Endothelial cell of umbilical vein (primary cell): Measurements from ENCODE around the gene MTM1. TPM values are rescaled to one million over a fixed set of nuclear protein-coding genes. Genes with fewer than 3 reads are reported as not detected.

ENCODE experiments used
- BruUV-seq: library from RNA; stranded (reverse); fragments of 400-500 nt; replicated peaks from 2 replicates; lab custom pipeline; 2021; lab: Mats Ljungman, UMichigan
- CTCF ChIA-PET: fragments of 300-600, 350-600 bp; sonication (Branson Sonifier 250); formaldehyde crosslinking; loops from one replicate; lab custom pipeline; 2021; ENCODE audit warnings: antibody characterized with exemption, inconsistent platforms; lab: Charles Lee
- POLR2A ChIA-PET: fragments of 300-600, 350-600 bp; sonication (Branson Sonifier 250); formaldehyde crosslinking; loops from one replicate; lab custom pipeline; 2021; ENCODE audit warnings: antibody characterized with exemption, inconsistent platforms; lab: Charles Lee
- DNase-seq: peaks from one replicate; pipeline ENCODE4 v3.0.0-alpha.2; 2011; ENCODE audit warnings: low read depth, low spot score
- FAIRE-seq: peaks from 2 replicates; lab custom pipeline; 2011; peaks lifted over from hg19 to GRCh38; lab: Jason Lieb, UNC
- H2AFZ ChIP-seq: 2 replicates; pipeline ENCODE4 v1.6.0; 2012; ENCODE audit warnings: low read depth, low read length, control low read depth, inconsistent platforms
- H3K27ac ChIP-seq: 2 replicates; pipeline ENCODE4 v1.5.1; 2011; ENCODE audit warnings: low read depth, mild to moderate bottlenecking, control low read depth, low read length, moderate library complexity; ENCODE audit not compliant: insufficient read depth
- H3K27me3 ChIP-seq, 2 experiments: 2 replicates each; pipeline versions ENCODE4 v1.6.0 to v1.6.1; 2011; ENCODE audit warnings: low read length in 2 of 2, mixed read lengths in 1 of 2; ENCODE audit not compliant: control insufficient read depth in 2 of 2, insufficient read depth in 2 of 2
- H3K36me3 ChIP-seq, 2 experiments: 2 replicates in 1 of 2; 3 replicates in 1 of 2; pipeline ENCODE4 v1.5.1; 2011; ENCODE audit warnings: low read length in 2 of 2, mild to moderate bottlenecking in 1 of 2, moderate library complexity in 1 of 2; ENCODE audit not compliant: control insufficient read depth in 2 of 2, insufficient read depth in 2 of 2; ENCODE audit errors: extremely low read depth in 1 of 2
- H3K4me1 ChIP-seq: 3 replicates; pipeline ENCODE4 v1.5.1; 2011; ENCODE audit warnings: mild to moderate bottlenecking, low read length; ENCODE audit not compliant: control insufficient read depth, insufficient read depth; ENCODE audit errors: extremely low read depth
- H3K4me2 ChIP-seq: 2 replicates; pipeline ENCODE4 v1.6.1; 2011; ENCODE audit warnings: low read length, control low read depth, mixed read lengths; ENCODE audit not compliant: insufficient read depth
- H3K4me3 ChIP-seq, 3 experiments: fragments of 200-600 bp in 1 of 3; sonication (generic), shearing (Covaris generic) in 1 of 3; replicated peaks in 1 of 3; 2 replicates each; pipeline ENCODE4 v1.5.1; 2011 to 2016; ENCODE audit warnings: control low read depth in 3 of 3, low read length in 3 of 3, mild to moderate bottlenecking in 2 of 3, inconsistent platforms in 1 of 3, low read depth in 1 of 3, moderate library complexity in 1 of 3; ENCODE audit not compliant: insufficient read depth in 1 of 3
- H3K79me2 ChIP-seq: 2 replicates; pipeline ENCODE4 v1.6.0; 2012; ENCODE audit warnings: low read length, inconsistent platforms; ENCODE audit not compliant: control insufficient read depth, insufficient read depth
- H3K9ac ChIP-seq: replicated peaks from 2 replicates; pipeline ENCODE3; 2011; ENCODE audit warnings: low read length, control low read depth; ENCODE audit not compliant: insufficient read depth; ENCODE audit errors: extremely low read depth
- H3K9me1 ChIP-seq: replicated peaks from 3 replicates; pipeline ENCODE4 v1.6.0; 2011; ENCODE audit warnings: mild to moderate bottlenecking, low read length; ENCODE audit not compliant: control insufficient read depth, insufficient read depth; ENCODE audit errors: extremely low read depth
- H3K9me3 ChIP-seq: replicated peaks from 2 replicates; pipeline ENCODE4 v1.5.1; 2012; ENCODE audit warnings: low read length, inconsistent platforms; ENCODE audit not compliant: control insufficient read depth, insufficient read depth
- H4K20me1 ChIP-seq: replicated peaks from 2 replicates; pipeline ENCODE3; 2011; ENCODE audit warnings: mild to moderate bottlenecking, low read length; ENCODE audit not compliant: control insufficient read depth, insufficient read depth; ENCODE audit errors: extremely low read depth
- EZH2 ChIP-seq: IDR thresholded peaks from 2 replicates; pipeline ENCODE4 v1.6.1; 2012; ENCODE audit warnings: borderline replicate concordance, low read depth, mild to moderate bottlenecking, moderate library complexity, low read length, inconsistent platforms; ENCODE audit not compliant: severe bottlenecking
- FOS ChIP-seq: IDR thresholded peaks from 2 replicates; pipeline ENCODE4 v1.6.1; 2011; ENCODE audit warnings: mild to moderate bottlenecking, low read length, moderate library complexity, borderline replicate concordance; ENCODE audit not compliant: insufficient read depth
- GATA2 ChIP-seq: IDR thresholded peaks from 2 replicates; pipeline ENCODE4 v1.7.0; 2011; ENCODE audit warnings: low read depth, mild to moderate bottlenecking, moderate library complexity, mixed read lengths, low read length; ENCODE audit not compliant: insufficient read length, insufficient read depth
- JUN ChIP-seq: IDR thresholded peaks from 2 replicates; pipeline ENCODE4 v1.6.1; 2011; ENCODE audit warnings: borderline replicate concordance, low read depth; ENCODE audit not compliant: insufficient read length, insufficient read depth
- MYC ChIP-seq: IDR thresholded peaks from one replicate; pipeline ENCODE4 v1.6.1; 2011; ENCODE audit warnings: mild to moderate bottlenecking, low read depth, low read length
- POLR2A ChIP-seq: IDR thresholded peaks from 2 replicates; pipeline ENCODE4 v1.6.1; 2012; ENCODE audit warnings: low read depth, mild to moderate bottlenecking, control low read depth, low read length
- POLR2AphosphoS5 ChIP-seq: IDR thresholded peaks from 2 replicates; pipeline ENCODE4 v1.6.1; 2012; ENCODE audit warnings: low read depth, mild to moderate bottlenecking, control low read depth, low read length, moderate library complexity; ENCODE audit not compliant: insufficient read depth
- dilution Hi-C: fragments of 300-500 bp; cut with MboI; formaldehyde crosslinking; loops from one replicate; pipeline ENCODE4 v1.15.0; 2019; ENCODE audit warnings: low sequenced_read_pairs; ENCODE audit not compliant: extremely low pct_ligation_motif_present
- intact Hi-C: fragments of 100-400 bp; cut with micrococcal nuclease; formaldehyde crosslinking; loops from one replicate; pipeline ENCODE4 v1.10.0; 2022
- polyA plus RNA-seq, 4 experiments: library from polyadenylated mRNA; depleted of rRNA in 3 of 4; stranded (reverse) in 3 of 4; unstranded in 1 of 4; fragments of >200 nt; gene quantifications; 2 replicates each; pipeline versions ENCODE4 v1.2.1 to v1.2.3, GENCODE V29; 2011 to 2012; ENCODE audit warnings: missing spikeins in 1 of 4
- total RNA-seq: library from RNA; stranded (reverse); gene quantifications from 2 replicates; pipeline ENCODE4 v1.2.3, GENCODE V29; 2021
- TF ChIP-seq, protein P1 (sequence below), 2 donors: IDR thresholded peaks; 1 replicate in 1 of 2; 2 replicates in 1 of 2; pipeline ENCODE4 v1.5.1; 2011; ENCODE audit warnings: low read length in 2 of 2, mild to moderate bottlenecking in 2 of 2, moderate library complexity in 2 of 2, control low read depth in 1 of 2, inconsistent platforms in 1 of 2, low read depth in 1 of 2; ENCODE audit not compliant: insufficient read depth in 1 of 2; ENCODE audit errors: extremely low read depth in 1 of 2
- TF ChIP-seq, protein P2 (sequence below): IDR thresholded peaks from 2 replicates; pipeline ENCODE4 v1.6.1; 2011; ENCODE audit not compliant: insufficient read depth, insufficient read length

MTM1 gene
- total and polyA plus RNA-seq, 2 donors (not counting 3 experiments of a cell fraction or from before 2014, with no cell fraction given), result 2.4 to 13.2 TPM

DNA sequence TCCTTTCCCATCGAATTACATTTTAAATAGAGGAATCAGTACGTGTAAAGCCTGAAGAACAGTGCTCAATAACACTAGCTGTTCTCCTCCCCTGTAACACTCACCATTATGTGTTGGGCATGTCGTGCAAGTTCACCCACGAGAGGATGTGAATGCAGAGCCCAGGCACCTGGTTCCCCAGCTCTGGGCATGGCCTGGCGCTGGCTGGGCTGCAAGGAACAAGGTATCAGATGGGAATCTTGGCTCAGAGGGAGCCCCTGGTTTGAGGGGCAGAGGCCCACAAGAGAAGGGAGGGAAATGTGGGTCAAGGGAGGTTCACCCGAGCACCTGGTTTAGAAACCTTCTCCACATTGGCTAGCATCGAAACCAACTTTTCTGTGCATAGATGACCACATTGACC, 41.7 kb upstream of the MTM1 start:
- FAIRE-seq, result no peak
- CTCF ChIA-PET, result no interaction called here
- dilution Hi-C loops, result no loop called here

DNA sequence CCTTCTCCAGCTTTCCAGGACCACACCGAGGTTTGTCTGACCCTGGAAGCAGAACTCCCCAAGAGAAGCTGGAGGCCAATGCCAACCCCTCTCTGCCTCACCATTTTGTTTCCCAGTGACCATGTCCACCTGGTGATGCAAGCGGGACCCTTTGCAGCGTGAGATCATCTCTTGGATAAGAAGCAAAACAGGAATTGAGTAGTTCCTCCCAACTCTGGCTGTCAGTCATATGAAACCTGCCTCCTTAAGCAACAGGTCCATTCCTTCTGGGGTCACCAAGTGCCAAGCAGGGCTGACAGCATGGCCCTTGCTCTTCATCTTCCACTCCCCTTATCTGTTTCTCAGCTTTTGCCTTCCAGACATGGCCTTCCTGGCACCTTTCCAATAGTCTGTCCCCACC, 41.3 kb upstream of the MTM1 start:
- BruUV-seq, result no TSS peak
- no peaks in the 10 kb centered on the region for H3K79me2 ChIP-seq
- no peaks in the 10 kb centered on the region for H3K27me3 ChIP-seq
- intact Hi-C loops, result no loop called here
- no peaks in the 10 kb centered on the region for H4K20me1 ChIP-seq
- DNase-seq (no peak), FAIRE-seq (no peak)
- H3K4me2 ChIP-seq, result no peak overlapping the region
- H3K9me3 ChIP-seq, result no peaks in the 10 kb centered on the region
- POLR2A ChIA-PET, result no interaction called here
- CTCF ChIA-PET, result no interaction called here
- no peak overlapping the region for H3K4me3 ChIP-seq
- peaks cover under 1% of the 10 kb centered on the region for H3K4me1 ChIP-seq
- no peaks in the 10 kb centered on the region for H3K9me1 ChIP-seq
- H3K36me3 ChIP-seq, result no peaks in the 10 kb centered on the region
- H2AFZ ChIP-seq, result no peak overlapping the region
- H3K27ac ChIP-seq, result no peak overlapping the region
- no peak for TF ChIP-seq GATA2
- TF ChIP-seq MYC, result no peak
- TF ChIP-seq, protein P1, sequence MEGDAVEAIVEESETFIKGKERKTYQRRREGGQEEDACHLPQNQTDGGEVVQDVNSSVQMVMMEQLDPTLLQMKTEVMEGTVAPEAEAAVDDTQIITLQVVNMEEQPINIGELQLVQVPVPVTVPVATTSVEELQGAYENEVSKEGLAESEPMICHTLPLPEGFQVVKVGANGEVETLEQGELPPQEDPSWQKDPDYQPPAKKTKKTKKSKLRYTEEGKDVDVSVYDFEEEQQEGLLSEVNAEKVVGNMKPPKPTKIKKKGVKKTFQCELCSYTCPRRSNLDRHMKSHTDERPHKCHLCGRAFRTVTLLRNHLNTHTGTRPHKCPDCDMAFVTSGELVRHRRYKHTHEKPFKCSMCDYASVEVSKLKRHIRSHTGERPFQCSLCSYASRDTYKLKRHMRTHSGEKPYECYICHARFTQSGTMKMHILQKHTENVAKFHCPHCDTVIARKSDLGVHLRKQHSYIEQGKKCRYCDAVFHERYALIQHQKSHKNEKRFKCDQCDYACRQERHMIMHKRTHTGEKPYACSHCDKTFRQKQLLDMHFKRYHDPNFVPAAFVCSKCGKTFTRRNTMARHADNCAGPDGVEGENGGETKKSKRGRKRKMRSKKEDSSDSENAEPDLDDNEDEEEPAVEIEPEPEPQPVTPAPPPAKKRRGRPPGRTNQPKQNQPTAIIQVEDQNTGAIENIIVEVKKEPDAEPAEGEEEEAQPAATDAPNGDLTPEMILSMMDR (IDR thresholded peaks at IDR 0.05; ENCODE audit: extremely low read depth in 1 of 2, insufficient read depth in 1 of 2, low read depth in 1 of 2, low read length in 2 of 2), result no peak
- TF ChIP-seq EZH2, result no peak
- no peak for TF ChIP-seq POLR2AphosphoS5
- TF ChIP-seq POLR2A, result no peak
- TF ChIP-seq JUN, result no peak
- TF ChIP-seq FOS, result no peak
- dilution Hi-C loops, result no loop called here
- no peak overlapping the region for H3K9ac ChIP-seq

More for the DNA sequence above, 41.7 kb upstream of the MTM1 start:
- no peaks in the 10 kb centered on the region for H3K9me1 ChIP-seq
- H2AFZ ChIP-seq, result no peak overlapping the region
- no peaks in the 10 kb centered on the region for H4K20me1 ChIP-seq
- no TSS peak for BruUV-seq
- POLR2A ChIA-PET, result no interaction called here
- H3K4me2 ChIP-seq, result no peak overlapping the region
- DNase-seq, result no peak
- H3K79me2 ChIP-seq, result no peaks in the 10 kb centered on the region
- H3K27me3 ChIP-seq, result no peaks in the 10 kb centered on the region
- intact Hi-C loops, result no loop called here
- no peak overlapping the region for H3K9ac ChIP-seq
- H3K27ac ChIP-seq, result no peak overlapping the region
- peaks cover 5% of the 10 kb centered on the region for H3K4me1 ChIP-seq
- no peak overlapping the region for H3K4me3 ChIP-seq
- TF ChIP-seq, protein P1 (IDR thresholded peaks at IDR 0.05; ENCODE audit: extremely low read depth in 1 of 2, insufficient read depth in 1 of 2, low read depth in 1 of 2, low read length in 2 of 2), result no peak
- TF ChIP-seq POLR2AphosphoS5 (no peak), JUN (no peak), FOS (no peak)
- TF ChIP-seq, protein P2, sequence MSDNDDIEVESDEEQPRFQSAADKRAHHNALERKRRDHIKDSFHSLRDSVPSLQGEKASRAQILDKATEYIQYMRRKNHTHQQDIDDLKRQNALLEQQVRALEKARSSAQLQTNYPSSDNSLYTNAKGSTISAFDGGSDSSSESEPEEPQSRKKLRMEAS, result no peak
- H3K36me3 ChIP-seq, result no peaks in the 10 kb centered on the region
- no peaks in the 10 kb centered on the region for H3K9me3 ChIP-seq
